Stimulated activated naive B cell treated with anti-CD40 and anti-IgM and Interleukin-4, amounts not matched to agents 10 μg/mL and 1 μg/mL and 100 μg/mL, for 72 hours (primary cell): ENCODE data around the gene ZRANB1.

ENCODE experiments used
- ATAC-seq, 2 donors: fragments of 150-1000 bp; cut with Tn5 transposase; replicated peaks; 2 replicates each; pipeline ENCODE4 v1.10.0; 2021; ENCODE audit warnings: moderate library complexity in 1 of 2
- DNase-seq: peaks from one replicate; pipeline ENCODE4 v3.0.0; 2021
- H3K27ac Mint-ChIP-seq: one replicate; pipeline ENCODE4 v1.8.0; 2022; ENCODE audit warnings: mild to moderate bottlenecking, mixed read lengths
- H3K27me3 Mint-ChIP-seq, 2 donors: one replicate each; pipeline ENCODE4 v1.8.0; 2022; ENCODE audit warnings: mixed read lengths in 2 of 2
- H3K36me3 Mint-ChIP-seq, 2 donors: one replicate each; pipeline ENCODE4 v1.8.0; 2022; ENCODE audit warnings: mixed read lengths in 2 of 2, mild to moderate bottlenecking in 1 of 2
- H3K4me1 Mint-ChIP-seq, 2 donors: one replicate each; pipeline ENCODE4 v1.8.0; 2022; ENCODE audit warnings: mixed read lengths in 2 of 2, mild to moderate bottlenecking in 1 of 2
- H3K4me3 Mint-ChIP-seq, 2 donors: one replicate each; pipeline ENCODE4 v1.8.0; 2022; ENCODE audit warnings: mild to moderate bottlenecking in 2 of 2, mixed read lengths in 2 of 2, moderate library complexity in 1 of 2
- H3K9me3 Mint-ChIP-seq, 2 donors: one replicate each; pipeline ENCODE4 v1.8.0; 2022; ENCODE audit warnings: mixed read lengths in 2 of 2, mild to moderate bottlenecking in 1 of 2

The ZRANB1 gene

GRCh38 chr10:124997771-124998623 is 56.1 kb downstream of the ZRANB1 start:
- Mint-ChIP-seq H3K4me1 (no peaks in the 10 kb centered on the region), H3K27ac (no peak overlapping the region), H3K27me3 (no peaks in the 10 kb centered on the region), H3K9me3 (no peaks in the 10 kb centered on the region), H3K36me3 (no peaks in the 10 kb centered on the region), H3K4me3 (no peak overlapping the region)
- ATAC-seq (no peak), DNase-seq (no peak)

GRCh38 chr10:124998624-124999291 is 56.8 kb downstream of the ZRANB1 start:
- DNase-seq: no peak
- no peak overlapping the region for H3K4me3 Mint-ChIP-seq
- H3K9me3 Mint-ChIP-seq: no peaks in the 10 kb centered on the region
- H3K27ac Mint-ChIP-seq: no peak overlapping the region
- H3K36me3 Mint-ChIP-seq: no peaks in the 10 kb centered on the region
- no peaks in the 10 kb centered on the region for H3K4me1 Mint-ChIP-seq
- ATAC-seq: no peak
- H3K27me3 Mint-ChIP-seq: no peaks in the 10 kb centered on the region

GRCh38 chr10:124999433-125000365 is 57.8 kb downstream of the ZRANB1 start:
- no peak for ATAC-seq
- Mint-ChIP-seq H3K36me3 (no peaks in the 10 kb centered on the region), H3K27ac (no peak overlapping the region)

GRCh38 chr10:125000366-125001312 is 58.7 kb downstream of the ZRANB1 start:
- H3K4me3 Mint-ChIP-seq: no peak overlapping the region
- H3K27ac Mint-ChIP-seq: no peak overlapping the region
- no peak for ATAC-seq
- H3K9me3 Mint-ChIP-seq: no peaks in the 10 kb centered on the region
- no peaks in the 10 kb centered on the region for H3K36me3 Mint-ChIP-seq
- no peak for DNase-seq
- no peaks in the 10 kb centered on the region for H3K27me3 Mint-ChIP-seq
- H3K4me1 Mint-ChIP-seq: no peaks in the 10 kb centered on the region

More at GRCh38 chr10:124999433-125000365, 57.8 kb downstream of the ZRANB1 start:
- Mint-ChIP-seq H3K9me3 (no peaks in the 10 kb centered on the region), H3K4me1 (no peaks in the 10 kb centered on the region), H3K4me3 (no peak overlapping the region), H3K27me3 (no peaks in the 10 kb centered on the region)
- DNase-seq: no peak

- Mint-ChIP-seq H3K4me3 (no peak overlapping the region), H3K36me3 (no peaks in the 10 kb centered on the region), H3K27ac (no peak overlapping the region), H3K4me1 (no peaks in the 10 kb centered on the region), H3K9me3 (no peaks in the 10 kb centered on the region), H3K27me3 (no peaks in the 10 kb centered on the region)
- ATAC-seq (no peak), DNase-seq (no peak)
Observed at GRCh38 chr10:125001313-125002046, 59.6 kb downstream of the ZRANB1 start.

GRCh38 chr10:125002047-125002422 is 60.1 kb downstream of the ZRANB1 start:
- ATAC-seq: no peak
- Mint-ChIP-seq H3K27ac (no peak overlapping the region), H3K27me3 (no peaks in the 10 kb centered on the region), H3K36me3 (no peaks in the 10 kb centered on the region), H3K4me1 (no peaks in the 10 kb centered on the region), H3K4me3 (no peak overlapping the region), H3K9me3 (no peaks in the 10 kb centered on the region)
- DNase-seq: no peak

GRCh38 chr10:125002423-125003145 is 60.7 kb downstream of the ZRANB1 start:
- no peak for ATAC-seq
- Mint-ChIP-seq H3K4me3 (no peak overlapping the region), H3K36me3 (no peaks in the 10 kb centered on the region), H3K27ac (no peak overlapping the region), H3K27me3 (no peaks in the 10 kb centered on the region), H3K9me3 (no peaks in the 10 kb centered on the region), H3K4me1 (no peaks in the 10 kb centered on the region)
- DNase-seq: no peak

GRCh38 chr10:125003146-125003900 is 61.4 kb downstream of the ZRANB1 start:
- no peaks in the 10 kb centered on the region for H3K36me3 Mint-ChIP-seq
- no peak overlapping the region for H3K4me3 Mint-ChIP-seq
- DNase-seq (no peak), ATAC-seq (no peak)
- H3K27me3 Mint-ChIP-seq: no peaks in the 10 kb centered on the region
- no peaks in the 10 kb centered on the region for H3K4me1 Mint-ChIP-seq
- no peaks in the 10 kb centered on the region for H3K9me3 Mint-ChIP-seq
- no peak overlapping the region for H3K27ac Mint-ChIP-seq

GRCh38 chr10:125003901-125004467 is 62.1 kb downstream of the ZRANB1 start:
- H3K4me3 Mint-ChIP-seq: no peak overlapping the region
- H3K4me1 Mint-ChIP-seq: no peaks in the 10 kb centered on the region
- no peak overlapping the region for H3K27ac Mint-ChIP-seq
- DNase-seq: no peak
- no peak for ATAC-seq
- H3K36me3 Mint-ChIP-seq: no peaks in the 10 kb centered on the region
- H3K9me3 Mint-ChIP-seq: no peaks in the 10 kb centered on the region
- no peaks in the 10 kb centered on the region for H3K27me3 Mint-ChIP-seq

- ATAC-seq (no peak), DNase-seq (no peak)
- Mint-ChIP-seq H3K9me3 (no peaks in the 10 kb centered on the region), H3K27ac (no peak overlapping the region), H3K27me3 (no peaks in the 10 kb centered on the region), H3K4me1 (no peaks in the 10 kb centered on the region), H3K36me3 (no peaks in the 10 kb centered on the region), H3K4me3 (no peak overlapping the region)
Observed at GRCh38 chr10:125004571-125005311, 62.8 kb downstream of the ZRANB1 start.
